Erythroblast (primary cell): ENCODE results near the gene TF.

ENCODE experiments used
- GATA1 ChIP-seq: IDR thresholded peaks from 2 replicates; pipeline ENCODE4 v1.6.1; 2011; ENCODE audit warnings: low read depth, mild to moderate bottlenecking, control low read depth, low read length, moderate library complexity
- POLR2A ChIP-seq: IDR thresholded peaks from 2 replicates; pipeline ENCODE4 v1.6.1; 2011; ENCODE audit warnings: mild to moderate bottlenecking, low read length

DNA sequence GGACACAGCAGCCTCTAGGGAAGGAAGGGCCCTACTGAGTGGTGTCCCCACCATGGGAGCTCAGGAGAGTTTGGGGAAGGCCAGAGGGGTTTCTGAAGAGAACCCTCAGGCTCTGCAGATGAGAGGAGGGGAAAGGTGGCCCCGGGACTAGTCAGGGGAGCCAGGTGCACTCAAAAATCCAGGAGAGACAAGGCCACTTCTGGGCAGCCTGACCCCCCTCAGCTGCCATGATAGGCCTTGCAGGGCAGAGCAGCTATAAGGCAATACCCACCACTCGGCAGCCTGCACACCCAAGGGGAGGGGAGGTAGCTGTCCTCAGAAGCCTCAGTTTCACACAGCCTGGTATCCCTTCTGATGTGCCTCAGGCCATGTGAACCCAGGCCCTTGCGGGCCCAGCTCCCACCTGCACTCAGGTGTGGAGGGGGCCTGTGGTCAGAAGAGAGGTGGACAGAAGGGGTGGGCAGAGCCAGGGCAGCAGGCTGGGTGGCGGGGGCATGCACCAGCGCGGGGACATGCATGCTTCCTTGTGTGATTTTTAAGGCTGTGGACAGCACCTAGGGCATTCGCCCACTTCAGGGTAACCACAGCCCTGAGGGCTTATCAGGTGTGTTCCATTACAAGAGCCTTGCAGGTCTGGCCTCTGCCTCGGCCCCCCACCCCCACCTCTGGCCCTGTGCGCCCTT lies 94.0 kb downstream of the TF start:
- TF ChIP-seq POLR2A, result no peak
- no peak for TF ChIP-seq GATA1
